Spleen (tissue), 7 donors: ENCODE data around the gene ADGRL3.

Source experiments
- POLR2AphosphoS5 ChIP-seq, 3 donors: sonication (generic); formaldehyde crosslinking; IDR thresholded peaks; one replicate each; pipeline ENCODE4 v1.5.1; 2017; ENCODE audit warnings: antibody characterized with exemption in 3 of 3
- TF ChIP-seq, protein P1 (sequence below), 11 experiments: fragments of 200-600 bp in 7 of 11; fragments of 450-650 bp in 4 of 11; sonication (generic) in 4 of 11; IDR thresholded peaks in 8 of 11; conservative IDR thresholded peaks in 3 of 11; 1 replicate in 7 of 11; 2 replicates in 4 of 11; pipeline versions ENCODE4 v1.4.0 to v1.8.0; 2016 to 2021; ENCODE audit warnings: antibody characterized with exemption in 11 of 11, inconsistent platforms in 4 of 11, mild to moderate bottlenecking in 1 of 11
- donor health status: DM: no; HTN: no; CAD: no; lungs with moderate emphysema.
- donor health status: DM: no; HTN: no; CAD: no.
- donor health status: DM: no; HTN: no; CAD: no.

DNA sequence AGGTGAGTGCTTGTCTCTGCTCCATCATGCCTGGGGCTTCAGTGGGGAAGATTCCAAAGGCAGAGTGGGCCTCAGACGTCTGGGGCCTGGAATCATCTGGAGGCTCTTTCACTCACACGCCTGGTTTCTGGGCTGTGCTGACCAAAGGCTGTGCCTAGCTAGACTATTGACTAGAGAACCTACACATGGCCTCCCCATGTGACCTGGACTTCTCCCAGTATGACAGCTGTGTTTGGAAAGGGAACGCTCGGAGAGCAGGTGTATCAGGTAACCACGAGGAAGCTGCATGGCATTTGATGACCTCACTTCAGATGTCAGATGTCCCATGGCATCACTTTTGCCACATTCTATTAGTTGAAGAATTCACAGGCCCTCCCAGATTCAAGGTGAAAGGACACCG is 51.0 kb downstream of the ADGRL3 start:
- no peak for TF ChIP-seq POLR2AphosphoS5 (IDR thresholded peaks at IDR 0.05)
- TF ChIP-seq, protein P1, sequence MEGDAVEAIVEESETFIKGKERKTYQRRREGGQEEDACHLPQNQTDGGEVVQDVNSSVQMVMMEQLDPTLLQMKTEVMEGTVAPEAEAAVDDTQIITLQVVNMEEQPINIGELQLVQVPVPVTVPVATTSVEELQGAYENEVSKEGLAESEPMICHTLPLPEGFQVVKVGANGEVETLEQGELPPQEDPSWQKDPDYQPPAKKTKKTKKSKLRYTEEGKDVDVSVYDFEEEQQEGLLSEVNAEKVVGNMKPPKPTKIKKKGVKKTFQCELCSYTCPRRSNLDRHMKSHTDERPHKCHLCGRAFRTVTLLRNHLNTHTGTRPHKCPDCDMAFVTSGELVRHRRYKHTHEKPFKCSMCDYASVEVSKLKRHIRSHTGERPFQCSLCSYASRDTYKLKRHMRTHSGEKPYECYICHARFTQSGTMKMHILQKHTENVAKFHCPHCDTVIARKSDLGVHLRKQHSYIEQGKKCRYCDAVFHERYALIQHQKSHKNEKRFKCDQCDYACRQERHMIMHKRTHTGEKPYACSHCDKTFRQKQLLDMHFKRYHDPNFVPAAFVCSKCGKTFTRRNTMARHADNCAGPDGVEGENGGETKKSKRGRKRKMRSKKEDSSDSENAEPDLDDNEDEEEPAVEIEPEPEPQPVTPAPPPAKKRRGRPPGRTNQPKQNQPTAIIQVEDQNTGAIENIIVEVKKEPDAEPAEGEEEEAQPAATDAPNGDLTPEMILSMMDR (IDR thresholded peaks at IDR 0.05 in 8 of 11, conservative IDR thresholded peaks at IDR 0.05 in 3 of 11): no peak
